Endothelial cell (in vitro differentiated cells): ENCODE measurements around the gene MTFP1. TPM values are rescaled to one million over a fixed set of nuclear protein-coding genes. Genes with fewer than 3 reads are reported as not detected.

Source experiments
- DNase-seq: peaks from one replicate; pipeline ENCODE4 v3.0.0; 2021; ENCODE audit warnings: low spot score
- H3K27ac Mint-ChIP-seq: one replicate; pipeline ENCODE4 v1.8.0; 2021; ENCODE audit warnings: mixed read lengths, inconsistent platforms; ENCODE audit not compliant: unreplicated experiment
- H3K27me3 Mint-ChIP-seq: one replicate; pipeline ENCODE4 v1.8.0; 2021; ENCODE audit warnings: mild to moderate bottlenecking, moderate library complexity, mixed read lengths, inconsistent platforms; ENCODE audit not compliant: unreplicated experiment
- H3K36me3 Mint-ChIP-seq: one replicate; pipeline ENCODE4 v1.8.0; 2021; ENCODE audit warnings: mild to moderate bottlenecking, low read depth, mixed read lengths, inconsistent platforms; ENCODE audit not compliant: unreplicated experiment
- H3K4me1 Mint-ChIP-seq: one replicate; pipeline ENCODE4 v1.8.0; 2021; ENCODE audit warnings: mild to moderate bottlenecking, mixed read lengths, inconsistent platforms; ENCODE audit not compliant: unreplicated experiment
- H3K4me3 Mint-ChIP-seq: one replicate; pipeline ENCODE4 v1.8.0; 2021; ENCODE audit warnings: mild to moderate bottlenecking, mixed read lengths, inconsistent platforms; ENCODE audit not compliant: unreplicated experiment
- H3K9me3 Mint-ChIP-seq: one replicate; pipeline ENCODE4 v1.8.0; 2021; ENCODE audit warnings: mixed read lengths, inconsistent platforms; ENCODE audit not compliant: unreplicated experiment
- CTCF ChIP-seq: fragments of 200-600 bp; sonication (generic); IDR thresholded peaks from one replicate; pipeline ENCODE4 v1.5.0; 2021; ENCODE audit warnings: antibody characterized with exemption; ENCODE audit not compliant: unreplicated experiment
- total RNA-seq: library from RNA; stranded (reverse); fragmentation: NEBNext Ultra II Directional; extraction: Animal tissue kit (Norgen Biotek cat#: 25700); gene quantifications from one replicate; pipeline ENCODE4 v1.2.1, GENCODE V29; 2021; ENCODE audit not compliant: unreplicated experiment

Gene MTFP1
- total RNA-seq, 1 donor from 2014 or later: 30.2 TPM

- Mint-ChIP-seq H3K36me3 (no peaks in the 10 kb centered on the region), H3K4me1 (peaks cover 39% of the 10 kb centered on the region), H3K27me3 (peaks cover 5% of the 10 kb centered on the region), H3K9me3 (no peaks in the 10 kb centered on the region), H3K27ac (peak overlapping the region; percentile 38), H3K4me3 (peak overlapping the region; percentile 91)
- no peak for TF ChIP-seq CTCF
- no peak for DNase-seq
These were observed 2.9 kb upstream of the MTFP1 start for GRCh38 chr22:30422481-30423300.

GRCh38 chr22:30423301-30423958, 2.1 kb upstream of the MTFP1 start:
- Mint-ChIP-seq H3K9me3 (no peaks in the 10 kb centered on the region), H3K27me3 (peaks cover 5% of the 10 kb centered on the region), H3K4me1 (peaks cover 39% of the 10 kb centered on the region), H3K4me3 (peak overlapping the region; percentile 92), H3K27ac (peak overlapping the region; percentile 81), H3K36me3 (no peaks in the 10 kb centered on the region)
- no peak for TF ChIP-seq CTCF
- peak; percentile 31 for DNase-seq

- no peak for TF ChIP-seq CTCF
- Mint-ChIP-seq H3K9me3 (no peaks in the 10 kb centered on the region), H3K4me1 (peaks cover 39% of the 10 kb centered on the region), H3K27me3 (peaks cover 5% of the 10 kb centered on the region), H3K4me3 (peak overlapping the region; percentile 92), H3K27ac (peak overlapping the region; percentile 81), H3K36me3 (no peaks in the 10 kb centered on the region)
- peak; percentile 95 for DNase-seq
These were observed 1.5 kb upstream of the MTFP1 start for GRCh38 chr22:30423959-30424533.

- H3K4me1 Mint-ChIP-seq: peaks cover 39% of the 10 kb centered on the region
- H3K36me3 Mint-ChIP-seq: no peaks in the 10 kb centered on the region
- DNase-seq: no peak
- peak overlapping the region; percentile 64 for H3K27ac Mint-ChIP-seq
- TF ChIP-seq CTCF: no peak
- no peaks in the 10 kb centered on the region for H3K9me3 Mint-ChIP-seq
- peak overlapping the region; percentile 73 for H3K4me3 Mint-ChIP-seq
- peaks cover 5% of the 10 kb centered on the region for H3K27me3 Mint-ChIP-seq
These were observed 838 bp upstream of the MTFP1 start for GRCh38 chr22:30424534-30425326.
